GM18519 (cell line): ENCODE measurements around the gene MTRF1.

Experiments used
- ATAC-seq: cut with Tn5 transposase; IDR thresholded peaks from one replicate; pipeline ENCODE4 v1.9.1; 2021; ENCODE audit warnings: mild to moderate bottlenecking, moderate library complexity; ENCODE audit not compliant: unreplicated experiment, low FRiP score

MTRF1 gene

GRCh38 chr13:41263261-41263971 is at the start of gene MTRF1:
Gene MTRF1, minus strand, starts transcription at chr13:41263576. Its CDS starts 2,669 bp downstream, at chr13:41260907.
- ATAC-seq = peak; percentile 64

DNA sequence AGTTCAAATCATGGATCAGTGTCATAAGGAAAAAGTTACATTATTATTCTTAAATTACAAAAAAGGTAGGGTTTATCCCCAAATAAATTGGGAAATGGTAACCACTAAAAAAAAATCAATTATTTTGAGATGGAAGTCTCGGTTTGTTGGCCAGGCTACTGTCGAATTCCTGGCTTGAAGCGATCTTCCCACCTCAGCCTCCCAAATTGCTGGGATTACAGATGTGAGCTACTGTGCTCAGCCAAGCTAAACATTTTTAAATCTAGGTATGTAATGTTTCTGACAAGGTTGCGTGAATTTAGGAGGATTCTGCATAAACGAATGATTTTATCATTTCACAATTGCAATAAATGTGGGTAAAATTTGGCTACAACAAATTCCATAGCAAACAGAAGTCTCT is 49.7 kb upstream of the MTRF1 start:
- ATAC-seq = no peak

- ATAC-seq = no peak
Measured at GRCh38 chr13:41312176-41312500, 48.8 kb upstream of the MTRF1 start.

DNA sequence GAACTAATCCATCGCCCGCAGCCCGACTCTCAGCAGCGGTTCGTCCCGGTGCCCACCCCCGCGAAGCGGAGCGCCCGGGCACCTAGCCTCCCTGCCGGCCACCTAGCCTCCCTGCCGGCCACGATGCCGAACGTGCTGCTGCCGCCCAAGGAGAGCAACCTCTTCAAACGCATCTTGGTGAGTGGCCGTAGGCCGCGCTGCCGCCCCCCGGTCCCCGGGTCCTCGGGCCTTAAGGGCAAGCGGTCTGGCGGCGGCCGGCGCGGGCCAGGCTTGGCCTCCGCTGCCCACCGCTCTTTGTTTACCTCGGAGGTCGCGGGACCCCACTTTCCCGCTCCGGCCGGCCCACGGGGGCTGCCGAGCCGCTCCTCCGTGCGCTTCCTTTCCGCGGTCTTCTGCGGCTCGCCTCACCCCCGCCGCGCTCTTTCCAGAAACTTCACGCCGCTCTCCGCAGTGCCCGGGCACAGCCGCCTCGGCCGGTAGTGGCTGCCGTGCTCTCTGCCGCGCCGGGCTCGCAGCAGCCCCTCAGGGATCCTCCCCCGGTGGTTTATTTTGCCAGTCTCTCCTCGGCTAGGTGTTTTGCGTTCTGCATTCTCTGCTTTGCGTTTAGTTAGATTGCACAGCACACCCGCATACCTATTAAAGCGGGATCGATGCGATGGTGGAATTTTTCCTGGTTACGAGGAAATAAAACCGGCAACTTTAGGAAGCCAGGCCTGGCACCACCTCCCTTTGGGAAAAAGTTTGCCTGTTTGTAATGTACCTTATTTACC is 48.2 kb upstream of the MTRF1 start:
- ATAC-seq = peak; percentile 16

DNA sequence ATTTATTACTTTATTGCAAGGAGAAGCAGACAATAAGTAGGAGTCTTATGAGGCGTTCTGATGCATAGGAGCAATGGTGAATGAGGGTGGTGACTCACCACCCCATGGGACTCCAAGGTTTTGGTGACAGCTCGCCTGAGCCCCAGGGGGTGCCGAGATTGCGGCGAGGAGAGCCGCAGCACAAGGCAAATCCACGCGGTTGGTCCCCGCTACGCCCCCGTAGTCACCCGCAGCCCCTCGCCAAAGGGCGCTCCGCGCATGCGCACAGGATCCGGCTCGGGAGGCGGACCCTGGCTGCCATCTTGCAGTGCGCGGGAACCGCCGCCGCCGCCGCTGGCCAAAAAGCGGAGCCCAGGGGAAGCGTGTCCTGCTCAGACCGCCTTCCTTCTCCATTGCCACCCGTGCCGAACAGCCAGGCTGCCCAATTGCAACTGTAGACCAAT is 47.6 kb upstream of the MTRF1 start, which contains the start of gene NAA16:
Gene NAA16 (plus strand): TSS at position 305 of the 443 bp plus-strand sequence. CDS start 262 bp downstream, outside the sequence.
- peak; percentile 54 for ATAC-seq

GRCh38 chr13:41307884-41308640 is 44.7 kb upstream of the MTRF1 start:
- no peak for ATAC-seq

GRCh38 chr13:41306271-41307145 is 43.1 kb upstream of the MTRF1 start:
- ATAC-seq = no peak

DNA sequence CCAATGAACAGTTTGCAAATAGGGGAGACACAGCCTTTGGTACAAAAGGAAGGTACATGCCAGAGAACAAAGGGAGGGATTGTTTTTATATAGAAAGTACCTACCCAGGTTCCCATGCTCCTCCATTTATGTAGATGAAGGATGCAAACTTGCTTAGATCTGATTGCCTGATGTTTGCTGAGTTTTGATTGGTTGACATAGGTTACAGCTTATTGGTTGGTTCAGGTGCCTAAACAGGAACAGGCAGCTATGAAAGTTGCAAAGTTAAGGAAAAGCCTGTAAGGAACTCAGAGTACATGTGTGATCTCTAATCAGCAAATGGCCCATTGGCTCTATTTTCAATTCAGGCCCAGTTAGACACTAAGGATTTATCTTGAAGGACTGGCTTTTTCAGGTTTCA is 41.2 kb upstream of the MTRF1 start:
- ATAC-seq = no peak

DNA sequence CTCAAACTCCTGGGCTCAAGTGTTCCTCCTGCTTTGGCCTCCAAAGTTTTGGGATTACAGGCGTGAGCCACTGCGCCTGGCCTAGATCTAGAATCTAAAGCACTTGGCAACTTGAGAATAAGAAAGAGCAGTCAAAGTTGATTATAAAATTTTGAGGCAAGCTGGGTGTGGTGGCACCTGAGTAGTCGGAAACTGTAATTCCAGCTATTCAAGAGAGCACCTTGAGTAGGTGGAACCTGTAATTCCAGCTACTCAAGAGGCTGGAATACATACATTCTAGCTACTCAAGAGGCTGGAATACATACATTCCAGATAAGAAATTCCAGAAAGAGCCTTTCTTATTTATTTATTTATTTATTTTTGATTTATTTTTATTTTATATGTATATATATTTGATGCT is 39.4 kb upstream of the MTRF1 start:
- ATAC-seq = no peak

DNA sequence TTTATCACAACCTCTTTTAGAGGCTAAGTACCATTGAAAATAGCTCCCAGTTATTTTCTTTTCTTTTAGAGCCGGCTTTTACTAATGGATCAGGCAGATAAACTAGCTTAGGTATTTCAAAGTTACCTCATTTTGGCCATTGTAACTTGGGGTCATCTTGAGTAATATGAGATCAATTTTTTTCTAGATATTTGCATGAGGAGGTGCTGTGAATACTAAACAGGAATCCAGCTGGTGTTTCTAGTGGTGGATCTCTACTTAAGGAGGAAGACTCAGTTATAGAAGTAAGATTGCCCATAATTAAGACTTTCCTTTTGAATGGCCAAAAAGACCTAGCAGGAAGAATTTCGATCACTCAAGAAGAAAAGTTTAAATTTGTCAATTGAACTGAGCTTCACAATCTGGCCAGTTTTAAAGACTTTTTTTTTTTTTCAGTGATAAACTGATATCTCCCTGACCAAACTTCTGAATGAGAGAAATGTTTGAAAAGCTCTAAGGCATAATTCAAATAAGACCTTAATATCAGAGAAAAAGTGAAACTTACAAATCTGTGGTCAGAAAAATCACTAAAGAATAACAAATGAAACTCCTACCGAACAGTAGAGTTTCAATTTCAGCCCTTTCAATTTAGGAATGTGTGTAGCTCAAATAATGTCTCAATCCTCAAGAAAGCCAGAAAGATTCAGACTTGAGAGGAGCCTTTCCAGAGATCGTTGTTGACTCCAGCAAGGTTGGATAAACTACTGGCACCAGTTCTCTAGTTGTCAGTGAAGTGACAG is 36.1 kb upstream of the MTRF1 start:
- ATAC-seq = no peak

DNA sequence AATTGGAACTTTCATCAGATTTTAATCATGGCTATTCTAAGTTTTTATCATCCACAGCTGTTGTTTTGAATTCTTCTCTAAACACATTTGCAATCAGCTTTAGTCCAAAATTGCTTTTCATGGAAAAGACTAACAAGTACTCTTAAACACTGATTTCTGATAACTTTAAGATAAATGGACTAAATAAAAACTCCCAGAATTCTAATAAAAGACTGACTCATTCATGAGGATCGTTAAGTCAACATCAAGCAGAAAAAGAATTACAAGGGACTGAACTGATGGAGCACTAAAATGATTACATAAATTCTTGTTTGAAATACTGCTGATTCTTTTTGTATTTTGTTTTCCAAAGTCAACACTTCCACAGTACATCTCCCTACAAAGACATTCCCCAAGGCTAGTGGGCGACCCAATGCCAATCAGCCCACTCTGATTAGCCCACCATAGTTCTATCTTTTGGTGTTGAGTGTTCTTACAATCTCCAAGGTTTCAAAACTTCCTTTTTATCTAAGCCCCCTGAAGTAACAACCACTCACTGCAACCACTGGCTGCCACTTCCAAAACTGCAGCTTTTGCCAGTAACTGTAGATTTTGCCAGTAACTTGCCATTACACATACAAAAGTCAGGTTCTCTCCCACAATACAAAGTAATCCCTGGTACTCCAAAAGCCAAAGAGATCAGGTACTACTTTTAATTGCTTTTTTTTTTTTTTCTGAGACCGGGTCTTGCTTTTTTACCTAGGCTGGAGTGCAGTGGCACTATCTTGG is 33.7 kb upstream of the MTRF1 start:
- no peak for ATAC-seq

DNA sequence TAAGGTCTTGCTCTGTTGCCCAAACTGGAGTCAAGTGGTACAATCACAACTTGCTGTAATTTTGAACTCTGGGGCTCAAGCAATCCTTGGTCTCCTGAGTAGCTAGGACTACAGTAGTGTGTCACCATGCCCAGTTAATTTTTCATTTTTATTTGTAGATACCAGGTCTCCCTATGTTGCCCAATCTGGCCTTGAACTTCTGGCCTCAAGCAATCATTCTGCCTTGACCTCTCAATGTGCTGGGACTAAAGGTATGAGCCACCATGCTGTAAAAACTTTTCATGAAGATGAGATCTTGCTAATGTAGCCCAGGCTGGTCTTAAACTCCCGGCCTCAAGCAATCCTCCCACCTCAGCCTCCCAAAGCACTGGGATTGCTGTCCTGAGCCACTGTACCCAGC is 32.6 kb upstream of the MTRF1 start:
- ATAC-seq = no peak

DNA sequence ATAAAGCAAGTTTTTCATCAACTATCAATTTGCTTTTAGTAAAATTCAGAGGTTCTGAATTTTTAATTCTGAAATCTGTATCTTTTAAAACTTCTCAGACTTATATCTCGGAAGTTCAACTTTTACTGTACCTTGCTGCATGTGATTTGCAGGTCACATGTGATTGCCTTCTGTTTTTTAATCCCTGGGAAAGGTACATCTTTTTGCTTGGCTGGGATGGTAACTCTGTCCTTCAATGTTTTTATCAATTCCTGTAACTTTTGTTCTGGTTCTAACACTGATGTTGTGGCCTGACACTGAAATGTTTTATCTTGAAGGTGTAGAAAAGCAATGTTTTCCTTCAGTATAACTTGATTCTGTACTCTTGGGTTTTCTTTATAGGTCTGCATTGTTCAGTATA is 31.5 kb upstream of the MTRF1 start:
- ATAC-seq = no peak

GRCh38 chr13:41293272-41293671 is 29.9 kb upstream of the MTRF1 start:
- no peak for ATAC-seq

GRCh38 chr13:41291246-41291645 is 27.9 kb upstream of the MTRF1 start:
- no peak for ATAC-seq

GRCh38 chr13:41289463-41289881 is 26.1 kb upstream of the MTRF1 start:
- no peak for ATAC-seq

GRCh38 chr13:41286370-41286769 is 23.0 kb upstream of the MTRF1 start:
- ATAC-seq = no peak

GRCh38 chr13:41284512-41285288 is 21.3 kb upstream of the MTRF1 start:
- no peak for ATAC-seq
